ENCODE measurements around the gene RBM42. TPM values are rescaled to one million over a fixed set of nuclear protein-coding genes. Genes with fewer than 3 reads are reported as not detected.

Gene RBM42
- total RNA-seq, 1 donor from 2014 or later = 70.6 TPM

GRCh38 chr19:35665604-35666003 lies 36.8 kb downstream of the RBM42 start:
- Mint-ChIP-seq H3K9me3 (peaks cover 3% of the 10 kb centered on the region), H3K4me3 (no peak overlapping the region), H3K27me3 (ENCODE audit: low read depth) (peaks cover 17% of the 10 kb centered on the region), H3K4me1 (peaks cover 7% of the 10 kb centered on the region), H3K27ac (no peak overlapping the region), H3K36me3 (peaks cover 23% of the 10 kb centered on the region)
- TF ChIP-seq CTCF (IDR thresholded peaks at IDR 0.05; ENCODE audit: unreplicated experiment) = no peak
- DNase-seq (ENCODE audit: low spot score in 2 of 2, unreplicated experiment in 2 of 2) = no peak

GRCh38 chr19:35666251-35666913 lies 37.5 kb downstream of the RBM42 start, which contains the start of gene UPK1A:
UPK1A (plus strand) TSS chr19:35666517; CDS start chr19:35666813, 296 bp downstream.
- peaks cover 22% of the 10 kb centered on the region for H3K27me3 Mint-ChIP-seq (ENCODE audit: low read depth)
- H3K4me3 Mint-ChIP-seq = no peak within 1 kb of the TSS
- DNase-seq (ENCODE audit: low spot score in 2 of 2, unreplicated experiment in 2 of 2) = no peak
- peaks cover 7% of the 10 kb centered on the region for H3K4me1 Mint-ChIP-seq
- peaks cover 3% of the 10 kb centered on the region for H3K9me3 Mint-ChIP-seq
- H3K27ac Mint-ChIP-seq = peak within 1 kb of the TSS; percentile 59
- TF ChIP-seq CTCF (IDR thresholded peaks at IDR 0.05; ENCODE audit: unreplicated experiment) = no peak
- H3K36me3 Mint-ChIP-seq = peaks cover 20% of the 10 kb centered on the region

GRCh38 chr19:35669566-35669965 lies 40.7 kb downstream of the RBM42 start:
- H3K4me1 Mint-ChIP-seq = peaks cover 10% of the 10 kb centered on the region
- H3K9me3 Mint-ChIP-seq = no peaks in the 10 kb centered on the region
- H3K4me3 Mint-ChIP-seq = no peak overlapping the region
- no peak for DNase-seq (ENCODE audit: low spot score in 2 of 2, unreplicated experiment in 2 of 2)
- no peak for TF ChIP-seq CTCF (IDR thresholded peaks at IDR 0.05; ENCODE audit: unreplicated experiment)
- H3K36me3 Mint-ChIP-seq = peaks cover 4% of the 10 kb centered on the region
- no peak overlapping the region for H3K27ac Mint-ChIP-seq
- H3K27me3 Mint-ChIP-seq (ENCODE audit: low read depth) = peaks cover 47% of the 10 kb centered on the region

- TF ChIP-seq CTCF (IDR thresholded peaks at IDR 0.05; ENCODE audit: unreplicated experiment) = no peak
- H3K27me3 Mint-ChIP-seq (ENCODE audit: low read depth) = peaks cover 47% of the 10 kb centered on the region
- H3K4me1 Mint-ChIP-seq = peaks cover 10% of the 10 kb centered on the region
- no peak for DNase-seq (ENCODE audit: low spot score in 2 of 2, unreplicated experiment in 2 of 2)
- no peak overlapping the region for H3K27ac Mint-ChIP-seq
- H3K4me3 Mint-ChIP-seq = no peak overlapping the region
- H3K9me3 Mint-ChIP-seq = no peaks in the 10 kb centered on the region
- peaks cover 4% of the 10 kb centered on the region for H3K36me3 Mint-ChIP-seq
These were observed 41.1 kb downstream of the RBM42 start for GRCh38 chr19:35669974-35670373.

- Mint-ChIP-seq H3K36me3 (peaks cover 2% of the 10 kb centered on the region), H3K4me3 (no peak overlapping the region), H3K27me3 (ENCODE audit: low read depth) (peaks cover 53% of the 10 kb centered on the region), H3K4me1 (peaks cover 10% of the 10 kb centered on the region), H3K9me3 (no peaks in the 10 kb centered on the region), H3K27ac (no peak overlapping the region)
- TF ChIP-seq CTCF (IDR thresholded peaks at IDR 0.05; ENCODE audit: unreplicated experiment) = no peak
- no peak for DNase-seq (ENCODE audit: low spot score in 2 of 2, unreplicated experiment in 2 of 2)
These were observed 41.9 kb downstream of the RBM42 start for GRCh38 chr19:35670686-35671085.
